C4-2B (cell line): ENCODE measurements around the gene ATP4B.
A peak's percentile ranks its signal among the peaks of the same experiment; 100 is the strongest.

Experiments used
- H3K27ac ChIP-seq: fragments of 450-650 bp; 2 replicates; pipeline ENCODE4 v1.5.1; 2017
- CTCF ChIP-seq: fragments of 450-650 bp; conservative IDR thresholded peaks from 2 replicates; pipeline ENCODE4 v1.5.1; 2017; ENCODE audit warnings: mild to moderate bottlenecking
- ZFX ChIP-seq: fragments of 450-650 bp; IDR thresholded peaks from 2 replicates; pipeline ENCODE4 v1.6.1; 2017

ATP4B gene

DNA sequence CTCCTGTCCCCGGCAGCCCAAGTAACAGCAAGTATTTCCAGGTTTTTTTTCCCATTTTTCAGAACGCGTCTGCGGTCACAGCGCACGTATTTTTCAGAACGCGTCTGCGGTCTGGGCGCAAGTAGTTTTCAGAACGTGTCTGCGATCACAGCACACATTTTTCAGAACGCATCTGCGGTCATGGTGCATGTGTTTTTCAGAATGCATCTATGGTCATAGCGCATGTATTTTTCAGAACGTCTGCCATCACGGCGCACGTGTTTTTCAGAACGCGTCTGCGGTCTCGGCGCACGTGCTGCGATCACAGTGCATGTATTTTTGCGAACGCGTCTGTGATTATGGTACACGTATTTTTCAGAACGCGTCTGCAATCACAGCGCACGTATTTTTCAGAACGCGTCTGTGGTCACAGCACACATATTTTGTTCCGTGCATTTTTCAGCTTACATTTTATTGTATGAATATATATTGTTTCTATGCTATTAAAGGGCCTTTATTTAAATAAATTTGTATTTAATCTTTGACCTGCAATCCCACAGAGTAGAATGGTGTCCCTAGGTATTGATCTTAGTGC lies 19.7 kb downstream of the ATP4B start:
- TF ChIP-seq ZFX (no peak), CTCF (no peak)
- H3K27ac ChIP-seq: peak overlapping the region; percentile 40; the same call in 1 of the 2 replicates

DNA sequence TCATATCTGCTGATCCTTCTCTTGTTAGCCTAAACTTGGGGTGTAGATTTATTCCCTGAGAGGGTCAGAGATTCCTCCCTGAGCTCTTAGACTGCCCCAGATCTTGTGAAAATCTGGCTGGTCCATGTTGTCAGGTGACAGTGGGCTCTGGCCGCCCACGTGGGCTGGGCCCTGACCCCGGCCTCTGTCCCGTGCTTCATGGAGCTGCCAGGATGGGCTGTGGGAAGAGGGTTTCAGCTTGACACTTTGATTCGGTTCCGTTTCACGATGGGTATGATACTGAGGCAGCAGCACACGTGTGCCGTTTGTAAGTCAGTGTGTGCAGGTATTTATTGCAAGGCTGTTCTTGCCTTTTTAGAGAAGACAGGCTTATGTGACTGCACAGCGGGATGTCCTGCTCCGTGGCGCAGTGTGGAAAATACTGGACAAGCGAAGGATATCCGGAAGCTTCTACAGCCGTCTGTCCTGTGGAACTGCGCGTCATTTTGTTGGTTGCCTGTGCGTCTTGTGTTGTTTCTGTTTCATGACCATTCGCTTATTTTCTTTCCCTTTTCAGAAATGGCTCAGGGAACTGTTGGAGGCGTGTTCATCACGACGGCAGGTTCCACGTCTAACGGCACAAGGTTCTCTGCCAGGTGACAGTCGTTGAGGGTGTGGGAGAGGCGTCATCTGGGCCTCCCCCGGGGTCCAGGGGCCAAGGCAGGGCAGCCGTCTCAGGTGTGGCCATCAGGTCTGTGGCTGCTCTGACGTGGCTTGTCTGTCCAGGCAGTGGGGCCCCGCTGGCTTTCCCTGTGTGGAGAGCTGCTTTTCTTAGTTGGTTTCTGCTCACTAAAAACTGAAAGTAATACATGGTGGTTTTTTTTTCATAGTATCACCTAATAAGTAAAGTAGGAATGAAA lies 20.5 kb downstream of the ATP4B start:
- H3K27ac ChIP-seq: peak overlapping the region; percentile 40; the same call in 1 of the 2 replicates
- TF ChIP-seq ZFX (no peak), CTCF (no peak)

DNA sequence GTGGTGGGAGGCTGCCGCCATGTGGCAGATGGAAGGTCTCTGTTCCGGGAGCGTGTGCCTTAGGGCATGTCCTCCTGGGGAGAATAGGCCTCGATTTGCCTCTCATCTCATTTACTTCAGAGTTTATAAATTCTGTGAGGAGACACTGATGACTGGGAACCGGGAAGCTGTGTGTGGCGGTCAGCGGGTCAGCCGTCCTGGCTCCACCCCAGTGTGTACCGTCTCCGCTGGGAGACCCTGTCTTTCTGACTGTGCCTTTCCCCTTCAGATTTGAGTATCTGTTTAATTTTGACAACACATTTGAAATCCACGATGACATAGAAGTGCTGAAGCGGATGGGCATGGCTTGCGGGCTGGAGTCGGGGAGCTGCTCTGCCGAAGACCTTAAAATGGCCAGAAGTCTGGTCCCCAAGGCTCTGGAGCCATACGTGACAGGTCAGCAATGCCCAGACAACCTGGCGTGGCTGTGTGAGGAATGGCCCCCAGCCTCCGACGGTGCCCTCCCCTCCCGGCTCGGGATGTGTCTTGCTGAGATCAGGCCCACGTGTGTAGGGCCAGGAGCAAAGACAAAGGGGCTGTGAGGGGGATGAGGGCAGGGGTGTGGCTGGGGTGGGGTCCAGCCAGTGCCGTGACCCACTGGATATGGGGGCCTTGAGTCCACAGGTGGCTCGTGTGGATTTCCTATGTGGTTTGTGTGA lies 21.6 kb downstream of the ATP4B start:
- TF ChIP-seq ZFX (no peak), CTCF (no peak)
- no peak overlapping the region for H3K27ac ChIP-seq

GRCh38 chr13:113635709-113636108 lies 22.3 kb downstream of the ATP4B start:
- H3K27ac ChIP-seq: no peak overlapping the region
- no peak for TF ChIP-seq ZFX
- no peak for TF ChIP-seq CTCF

DNA sequence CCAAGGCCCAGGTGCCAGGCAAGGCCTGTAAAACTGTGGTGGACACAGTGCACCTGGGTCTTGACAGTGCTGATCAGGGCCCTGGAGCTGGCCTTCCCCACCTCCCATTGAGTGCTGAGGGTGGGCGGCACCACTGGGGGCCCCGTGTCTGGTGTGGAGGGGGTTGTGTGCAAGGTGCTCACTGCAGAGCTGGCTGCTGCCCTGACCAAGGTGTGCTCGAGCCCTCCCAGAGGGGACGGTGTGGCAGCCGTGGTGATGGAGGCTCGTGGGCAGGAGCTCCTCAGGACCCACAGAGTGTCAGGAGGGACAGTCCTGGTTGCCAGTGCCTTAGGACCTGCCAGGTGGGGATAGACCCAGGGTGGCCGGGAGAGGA lies 23.0 kb downstream of the ATP4B start:
- H3K27ac ChIP-seq: no peak overlapping the region
- TF ChIP-seq CTCF (no peak), ZFX (no peak)

DNA sequence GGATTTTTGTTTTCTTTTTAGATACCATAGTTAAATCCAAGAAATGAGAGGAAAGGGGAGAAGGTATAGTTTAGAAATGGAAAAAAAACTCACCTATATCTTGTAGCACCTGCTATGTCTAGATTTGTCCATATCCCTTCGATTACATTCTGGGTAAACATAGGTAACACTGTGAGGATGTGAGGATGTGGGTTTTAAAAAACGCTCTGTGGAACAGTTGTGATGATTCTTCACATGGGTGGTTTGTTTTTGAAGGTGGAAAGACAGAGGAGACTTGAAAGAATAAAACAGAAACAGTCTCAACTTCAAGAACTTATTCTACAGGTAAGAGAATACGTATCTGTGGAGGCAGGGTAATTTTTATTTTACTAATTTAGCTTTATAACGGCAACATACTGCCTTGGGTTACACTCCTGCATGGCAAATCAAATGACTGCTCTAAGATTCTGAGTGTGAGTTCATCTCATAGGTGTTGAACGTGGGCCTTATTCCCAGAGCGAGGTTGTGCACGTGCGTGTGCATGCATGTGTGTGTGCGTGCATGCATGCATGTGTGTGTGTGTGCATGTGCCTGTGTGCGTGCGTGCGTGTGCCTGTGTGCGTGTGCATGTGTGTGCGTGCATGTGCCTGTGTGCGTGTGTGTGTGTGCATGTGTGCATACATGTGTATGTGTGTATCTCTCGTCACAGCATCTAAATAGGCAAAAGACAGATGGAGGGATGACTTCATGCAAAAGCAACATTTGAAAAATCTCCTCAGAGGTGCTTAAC lies 23.5 kb downstream of the ATP4B start:
- H3K27ac ChIP-seq: no peak overlapping the region
- TF ChIP-seq ZFX (no peak), CTCF (no peak)
